ENCODE measurements around the gene OR4E1.

OR4E1 gene

DNA sequence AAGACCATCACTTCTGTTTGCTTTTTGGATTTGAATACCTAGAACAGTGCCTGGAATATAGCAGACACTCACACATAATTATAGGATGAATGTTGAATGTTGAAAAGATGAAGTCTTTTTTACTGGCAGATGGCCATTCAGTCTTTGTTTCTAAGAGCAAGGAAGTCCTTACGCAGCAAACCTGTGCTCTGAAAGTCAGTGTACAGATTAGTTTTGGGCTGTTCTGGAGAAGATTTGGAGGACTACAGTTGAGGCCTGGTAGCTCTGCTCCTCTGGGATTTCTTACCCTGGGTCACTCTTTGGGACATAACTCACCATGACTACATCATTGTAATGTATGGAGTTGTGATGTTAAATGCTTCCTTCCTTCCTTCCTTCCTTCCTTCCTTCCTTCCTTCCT lies 16.6 kb downstream of the OR4E1 start:
- in situ Hi-C loops (cut with MboI; ENCODE audit: low pct_unique_long_range_greater_than_20kb, low sequenced_read_pairs, unreplicated experiment): no loop called here
- no peak for DNase-seq (ENCODE audit: low spot score)
- TF ChIP-seq, protein P1, sequence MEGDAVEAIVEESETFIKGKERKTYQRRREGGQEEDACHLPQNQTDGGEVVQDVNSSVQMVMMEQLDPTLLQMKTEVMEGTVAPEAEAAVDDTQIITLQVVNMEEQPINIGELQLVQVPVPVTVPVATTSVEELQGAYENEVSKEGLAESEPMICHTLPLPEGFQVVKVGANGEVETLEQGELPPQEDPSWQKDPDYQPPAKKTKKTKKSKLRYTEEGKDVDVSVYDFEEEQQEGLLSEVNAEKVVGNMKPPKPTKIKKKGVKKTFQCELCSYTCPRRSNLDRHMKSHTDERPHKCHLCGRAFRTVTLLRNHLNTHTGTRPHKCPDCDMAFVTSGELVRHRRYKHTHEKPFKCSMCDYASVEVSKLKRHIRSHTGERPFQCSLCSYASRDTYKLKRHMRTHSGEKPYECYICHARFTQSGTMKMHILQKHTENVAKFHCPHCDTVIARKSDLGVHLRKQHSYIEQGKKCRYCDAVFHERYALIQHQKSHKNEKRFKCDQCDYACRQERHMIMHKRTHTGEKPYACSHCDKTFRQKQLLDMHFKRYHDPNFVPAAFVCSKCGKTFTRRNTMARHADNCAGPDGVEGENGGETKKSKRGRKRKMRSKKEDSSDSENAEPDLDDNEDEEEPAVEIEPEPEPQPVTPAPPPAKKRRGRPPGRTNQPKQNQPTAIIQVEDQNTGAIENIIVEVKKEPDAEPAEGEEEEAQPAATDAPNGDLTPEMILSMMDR (IDR thresholded peaks at IDR 0.05; ENCODE audit: extremely low read depth, insufficient read depth, missing control alignments): no peak

DNA sequence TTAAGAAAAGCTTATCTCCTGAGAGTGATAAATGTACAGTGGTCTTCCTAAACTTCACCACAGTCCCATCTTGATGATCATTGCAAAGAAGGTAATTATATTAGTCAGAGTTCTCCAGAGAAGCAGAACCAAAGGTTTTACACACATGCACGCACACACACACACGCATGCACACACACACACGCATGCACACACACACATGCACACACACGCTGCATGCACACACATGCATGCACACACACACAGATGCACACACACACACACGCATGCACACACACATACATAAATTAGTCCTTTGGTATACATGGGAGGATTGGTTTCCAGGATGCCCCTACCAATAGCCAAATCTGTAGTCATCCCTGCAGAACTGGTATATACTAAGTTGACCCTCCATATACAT lies 19.4 kb downstream of the OR4E1 start:
- DNase-seq (ENCODE audit: low spot score): no peak
- in situ Hi-C loops (cut with MboI; ENCODE audit: low pct_unique_long_range_greater_than_20kb, low sequenced_read_pairs, unreplicated experiment): no loop called here
- TF ChIP-seq, protein P1 (IDR thresholded peaks at IDR 0.05; ENCODE audit: extremely low read depth, insufficient read depth, missing control alignments): no peak

DNA sequence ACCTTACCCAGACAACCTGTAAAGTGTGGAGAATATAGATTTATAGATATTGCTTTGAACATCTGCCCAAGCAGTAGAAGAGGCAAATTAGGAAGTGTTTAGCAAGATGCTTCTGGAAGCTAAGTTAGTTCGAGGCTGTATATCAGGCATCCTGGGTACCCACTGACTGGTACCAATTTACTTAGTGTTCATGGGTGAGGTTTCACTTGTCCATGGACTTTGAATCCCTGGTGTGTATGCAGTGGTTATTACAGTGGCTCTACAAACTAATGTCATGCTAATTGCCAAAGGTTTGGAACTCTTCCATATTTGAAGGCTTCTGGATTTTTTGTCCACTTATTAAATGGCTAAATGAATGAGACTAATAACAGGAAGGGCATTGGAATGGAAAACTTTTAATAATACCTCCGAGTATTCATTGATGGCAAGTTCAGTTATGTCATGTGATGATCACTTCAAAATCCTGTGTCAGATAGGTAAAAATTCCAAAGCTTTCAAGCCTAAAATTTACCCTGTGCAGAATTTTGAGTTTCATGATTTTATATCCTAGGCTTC lies 20.2 kb downstream of the OR4E1 start, which contains the start of gene OR4E2:
OR4E2 (plus strand) TSS at position 505 of the 555 bp plus-strand sequence. CDS start 11,248 bp downstream, outside the sequence.
- TF ChIP-seq, protein P1 (IDR thresholded peaks at IDR 0.05; ENCODE audit: extremely low read depth, insufficient read depth, missing control alignments): no peak
- in situ Hi-C loops (cut with MboI; ENCODE audit: low pct_unique_long_range_greater_than_20kb, low sequenced_read_pairs, unreplicated experiment): no loop called here
- no peak for DNase-seq (ENCODE audit: low spot score)

DNA sequence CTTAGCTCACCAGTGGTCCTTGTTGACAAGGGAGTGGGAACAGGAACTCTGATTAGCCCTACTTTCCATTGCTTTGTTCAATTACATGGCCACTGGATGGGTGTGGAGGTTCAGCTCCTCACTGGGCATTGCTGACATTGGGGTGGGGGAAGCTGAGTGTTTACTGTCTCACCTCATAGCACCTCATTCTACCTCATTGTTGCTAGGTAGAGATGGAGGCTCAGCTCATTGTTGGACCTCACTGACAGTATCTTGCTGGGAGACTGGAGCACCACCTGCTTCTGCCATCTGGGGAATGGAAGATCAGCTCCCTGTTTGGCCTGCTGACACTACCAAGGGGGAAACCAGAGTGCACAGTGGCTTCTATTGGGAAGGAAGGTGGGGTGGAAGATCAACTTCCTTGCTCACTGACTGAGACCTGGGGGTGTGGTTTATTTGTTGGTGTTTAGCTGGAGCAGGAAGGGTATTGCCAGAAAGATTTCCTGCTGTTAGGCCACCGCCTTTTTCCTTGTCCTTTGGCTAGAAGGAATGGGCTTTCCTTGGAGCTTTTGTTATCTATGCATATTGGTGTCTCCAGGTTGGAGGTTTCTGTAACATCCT lies 21.3 kb downstream of the OR4E1 start:
- DNase-seq (ENCODE audit: low spot score): no peak
- in situ Hi-C loops (cut with MboI; ENCODE audit: low pct_unique_long_range_greater_than_20kb, low sequenced_read_pairs, unreplicated experiment): no loop called here
- TF ChIP-seq, protein P1 (IDR thresholded peaks at IDR 0.05; ENCODE audit: extremely low read depth, insufficient read depth, missing control alignments): no peak

DNA sequence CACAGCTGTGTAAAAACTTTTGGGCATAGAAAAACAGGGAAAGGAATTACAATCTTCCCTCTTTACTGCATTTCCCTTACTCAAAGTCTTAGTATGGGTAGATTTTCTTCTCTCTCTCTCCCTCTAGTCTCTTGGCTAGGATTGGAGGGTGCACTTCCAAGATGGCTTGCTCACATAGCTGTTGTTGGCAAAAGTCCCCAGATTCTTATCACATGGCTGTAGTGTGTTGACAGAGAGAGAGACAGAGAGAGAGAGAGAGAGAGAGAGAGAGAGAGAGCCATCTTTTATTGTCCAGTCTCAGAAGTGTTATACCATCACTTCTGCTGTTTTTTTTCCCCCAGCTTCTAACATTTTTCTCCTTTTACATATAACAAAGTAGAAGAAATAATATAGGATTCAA lies 26.2 kb downstream of the OR4E1 start:
- TF ChIP-seq, protein P1 (IDR thresholded peaks at IDR 0.05; ENCODE audit: extremely low read depth, insufficient read depth, missing control alignments): no peak
- DNase-seq (ENCODE audit: low spot score): no peak
- in situ Hi-C loops (cut with MboI; ENCODE audit: low pct_unique_long_range_greater_than_20kb, low sequenced_read_pairs, unreplicated experiment): no loop called here

DNA sequence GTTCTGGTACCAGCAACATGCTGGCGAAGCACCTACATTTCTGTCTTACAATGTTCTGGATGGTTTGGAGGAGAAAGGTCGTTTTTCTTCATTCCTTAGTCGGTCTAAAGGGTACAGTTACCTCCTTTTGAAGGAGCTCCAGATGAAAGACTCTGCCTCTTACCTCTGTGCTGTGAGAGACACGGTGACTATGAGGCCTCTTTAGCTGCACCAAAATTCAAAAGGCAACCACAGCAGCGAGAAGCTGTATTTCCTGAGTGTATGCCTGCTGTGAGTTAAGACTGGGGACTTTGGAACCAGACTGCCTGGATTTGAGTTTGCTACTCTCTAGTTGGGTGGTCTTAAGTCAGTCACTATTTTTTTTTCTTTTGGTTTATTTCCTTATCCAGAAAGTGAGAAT lies 30.2 kb downstream of the OR4E1 start:
- TF ChIP-seq, protein P1 (IDR thresholded peaks at IDR 0.05; ENCODE audit: extremely low read depth, insufficient read depth, missing control alignments): no peak
- DNase-seq (ENCODE audit: low spot score): no peak
- in situ Hi-C loops (cut with MboI; ENCODE audit: low pct_unique_long_range_greater_than_20kb, low sequenced_read_pairs, unreplicated experiment): no loop called here

Measured in GM13977 (cell line).